Adrenal gland (tissue), 5 donors: ENCODE results near the gene TSPAN3.

Experiments
- POLR2A ChIP-seq, 2 donors: fragments of 450-650 bp; IDR thresholded peaks; one replicate each; pipeline ENCODE4 v1.6.1; 2017; ENCODE audit warnings: antibody characterized with exemption in 2 of 2, mild to moderate bottlenecking in 2 of 2, moderate library complexity in 1 of 2
- TF ChIP-seq, protein P1 (sequence below), 6 experiments: fragments of 450-650 bp in 4 of 6; fragments of 200-600 bp in 2 of 6; sonication (generic) in 1 of 6; IDR thresholded peaks; 1 replicate in 5 of 6; 2 replicates in 1 of 6; pipeline versions ENCODE4 v1.5.1 to v1.8.0; 2016 to 2021; ENCODE audit warnings: antibody characterized with exemption in 6 of 6, mild to moderate bottlenecking in 2 of 6, moderate library complexity in 1 of 6
- donor health status: DM: no; HTN: no; CAD: no.

- TF ChIP-seq, protein P1, sequence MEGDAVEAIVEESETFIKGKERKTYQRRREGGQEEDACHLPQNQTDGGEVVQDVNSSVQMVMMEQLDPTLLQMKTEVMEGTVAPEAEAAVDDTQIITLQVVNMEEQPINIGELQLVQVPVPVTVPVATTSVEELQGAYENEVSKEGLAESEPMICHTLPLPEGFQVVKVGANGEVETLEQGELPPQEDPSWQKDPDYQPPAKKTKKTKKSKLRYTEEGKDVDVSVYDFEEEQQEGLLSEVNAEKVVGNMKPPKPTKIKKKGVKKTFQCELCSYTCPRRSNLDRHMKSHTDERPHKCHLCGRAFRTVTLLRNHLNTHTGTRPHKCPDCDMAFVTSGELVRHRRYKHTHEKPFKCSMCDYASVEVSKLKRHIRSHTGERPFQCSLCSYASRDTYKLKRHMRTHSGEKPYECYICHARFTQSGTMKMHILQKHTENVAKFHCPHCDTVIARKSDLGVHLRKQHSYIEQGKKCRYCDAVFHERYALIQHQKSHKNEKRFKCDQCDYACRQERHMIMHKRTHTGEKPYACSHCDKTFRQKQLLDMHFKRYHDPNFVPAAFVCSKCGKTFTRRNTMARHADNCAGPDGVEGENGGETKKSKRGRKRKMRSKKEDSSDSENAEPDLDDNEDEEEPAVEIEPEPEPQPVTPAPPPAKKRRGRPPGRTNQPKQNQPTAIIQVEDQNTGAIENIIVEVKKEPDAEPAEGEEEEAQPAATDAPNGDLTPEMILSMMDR (IDR thresholded peaks at IDR 0.05), result no peak
- no peak for TF ChIP-seq POLR2A (IDR thresholded peaks at IDR 0.05)
Observed at GRCh38 chr15:77037388-77038209, 33.3 kb downstream of the TSPAN3 start.
